ENCODE data around the gene CRTC3.
A peak's percentile ranks its signal among the peaks of the same experiment; 100 is the strongest.
"Not testable (repeated sequence)": the region's sequence is repeated elsewhere in the genome, so short reads cannot be mapped to it uniquely, and the experiment has no call there.

CRTC3 gene

GRCh38 chr15:90529371-90530249 lies at the start of gene CRTC3:
Gene CRTC3 (plus strand): TSS chr15:90529923. CDS start chr15:90530072, 149 bp downstream.
- DNase-seq (ENCODE audit: low spot score) (peak; percentile 23), FAIRE-seq (no peak)

GRCh38 chr15:90481023-90481422 lies 48.7 kb upstream of the CRTC3 start:
- no peak for DNase-seq (ENCODE audit: low spot score)
- no peak for FAIRE-seq

GRCh38 chr15:90482124-90483011 lies 47.4 kb upstream of the CRTC3 start:
- FAIRE-seq (no peak), DNase-seq (ENCODE audit: low spot score) (peak; percentile 33)

GRCh38 chr15:90483012-90483307 lies 46.8 kb upstream of the CRTC3 start:
- FAIRE-seq, result no peak
- DNase-seq (ENCODE audit: low spot score), result no peak

GRCh38 chr15:90483637-90484036 lies 46.1 kb upstream of the CRTC3 start:
- DNase-seq (ENCODE audit: low spot score) (no peak), FAIRE-seq (no peak)

- FAIRE-seq (no peak), DNase-seq (ENCODE audit: low spot score) (no peak)
These were observed 42.5 kb upstream of the CRTC3 start for GRCh38 chr15:90487186-90487585.

- DNase-seq (ENCODE audit: low spot score) (no peak), FAIRE-seq (no peak)
These were observed 40.2 kb upstream of the CRTC3 start for GRCh38 chr15:90489514-90489913.

GRCh38 chr15:90489944-90490343 lies 39.8 kb upstream of the CRTC3 start:
- DNase-seq (ENCODE audit: low spot score) (no peak), FAIRE-seq (no peak)

- no peak for DNase-seq (ENCODE audit: low spot score)
- no peak for FAIRE-seq
These were observed 36.1 kb upstream of the CRTC3 start for GRCh38 chr15:90493647-90494046.

GRCh38 chr15:90495067-90495466 lies 34.7 kb upstream of the CRTC3 start:
- no peak for FAIRE-seq
- DNase-seq (ENCODE audit: low spot score), result no peak

GRCh38 chr15:90496791-90497190 lies 32.9 kb upstream of the CRTC3 start:
- DNase-seq (ENCODE audit: low spot score) (no peak), FAIRE-seq (no peak)

GRCh38 chr15:90497376-90497775 lies 32.3 kb upstream of the CRTC3 start:
- DNase-seq (ENCODE audit: low spot score), result no peak
- no peak for FAIRE-seq

GRCh38 chr15:90497912-90498311 lies 31.8 kb upstream of the CRTC3 start:
- FAIRE-seq (no peak), DNase-seq (ENCODE audit: low spot score) (no peak)

GRCh38 chr15:90500171-90500570 lies 29.6 kb upstream of the CRTC3 start:
- DNase-seq (ENCODE audit: low spot score), result no peak

GRCh38 chr15:90501898-90502297 lies 27.8 kb upstream of the CRTC3 start:
- FAIRE-seq, result no peak
- no peak for DNase-seq (ENCODE audit: low spot score)

More at GRCh38 chr15:90500171-90500570, 29.6 kb upstream of the CRTC3 start:
- no peak for FAIRE-seq

- not testable (repeated sequence) for DNase-seq (ENCODE audit: low spot score); FAIRE-seq
These were observed 18.9 kb upstream of the CRTC3 start for GRCh38 chr15:90510781-90511180.

- not testable (repeated sequence) for DNase-seq (ENCODE audit: low spot score); FAIRE-seq
These were observed 18.5 kb upstream of the CRTC3 start for GRCh38 chr15:90511211-90511618.

- DNase-seq (ENCODE audit: low spot score) (no peak), FAIRE-seq (no peak)
These were observed 17.4 kb upstream of the CRTC3 start for GRCh38 chr15:90512276-90512675.

GRCh38 chr15:90512981-90513380 lies 16.7 kb upstream of the CRTC3 start:
- no peak for DNase-seq (ENCODE audit: low spot score)
- no peak for FAIRE-seq

- DNase-seq (ENCODE audit: low spot score) (no peak), FAIRE-seq (no peak)
These were observed 16.3 kb upstream of the CRTC3 start for GRCh38 chr15:90513448-90513847.

- not testable (repeated sequence) for FAIRE-seq
These were observed 15.8 kb upstream of the CRTC3 start for GRCh38 chr15:90513893-90514292.

GRCh38 chr15:90519688-90520087 lies 10.0 kb upstream of the CRTC3 start:
- DNase-seq (ENCODE audit: low spot score), result no peak
- FAIRE-seq, result no peak

More at GRCh38 chr15:90513893-90514292, 15.8 kb upstream of the CRTC3 start:
- DNase-seq (ENCODE audit: low spot score), result not testable (repeated sequence)

Data from RCC 7860 (cell line).